OCI-LY1 (cell line): Measurements from ENCODE around the gene ZDBF2.

Experiments used
- H2AFZ ChIP-seq: fragments of 200-600 bp; sonication (generic), shearing (Covaris generic); 2 replicates; pipeline ENCODE4 v1.6.0; 2014; ENCODE audit warnings: antibody characterized with exemption, mild to moderate bottlenecking, low read length
- H3F3A ChIP-seq: fragments of 200-600 bp; sonication (generic), shearing (Covaris generic); 2 replicates; pipeline ENCODE4 v1.6.0; 2014; ENCODE audit warnings: mild to moderate bottlenecking, antibody characterized with exemption, low read length, moderate library complexity; ENCODE audit not compliant: insufficient read depth
- H3K27ac ChIP-seq: fragments of 200-600 bp; sonication (generic); 2 replicates; pipeline ENCODE4 v1.5.1; 2014; ENCODE audit warnings: low read length, mixed run types, mild to moderate bottlenecking, low read depth; ENCODE audit not compliant: poor library complexity, severe bottlenecking
- H3K27me3 ChIP-seq: fragments of 200-600 bp; sonication (generic); 2 replicates; pipeline ENCODE4 v1.6.0; 2014; ENCODE audit warnings: antibody characterized with exemption, mild to moderate bottlenecking, low read length, moderate library complexity; ENCODE audit not compliant: insufficient read depth
- H3K36me3 ChIP-seq: fragments of 200-600 bp; sonication (generic); 2 replicates; pipeline ENCODE4 v1.6.1; 2014; ENCODE audit warnings: mild to moderate bottlenecking, antibody characterized with exemption, low read length, moderate library complexity, mixed read lengths; ENCODE audit not compliant: insufficient read depth
- H3K4me1 ChIP-seq: fragments of 200-600 bp; sonication (generic); 2 replicates; pipeline ENCODE4 v1.5.1; 2014; ENCODE audit warnings: mild to moderate bottlenecking, low read length, moderate library complexity; ENCODE audit not compliant: insufficient read depth, severe bottlenecking
- H3K4me2 ChIP-seq: fragments of 200-600 bp; sonication (generic), shearing (Covaris generic); 2 replicates; pipeline ENCODE4 v1.6.1; 2014; ENCODE audit warnings: low read length
- H3K4me3 ChIP-seq: fragments of 200-600 bp; sonication (generic); 2 replicates; pipeline ENCODE4 v1.5.1; 2014; ENCODE audit warnings: low read length, low read depth, mild to moderate bottlenecking, mixed read lengths; ENCODE audit not compliant: poor library complexity, severe bottlenecking
- H3K79me2 ChIP-seq: fragments of 200-600 bp; shearing (Covaris generic); 2 replicates; pipeline ENCODE4 v1.6.1; 2016; ENCODE audit warnings: mixed run types, low read length, mixed read lengths; ENCODE audit not compliant: insufficient read depth
- H3K9ac ChIP-seq: fragments of 200-600 bp; sonication (generic), shearing (Covaris generic); 2 replicates; pipeline ENCODE4 v1.6.1; 2014; ENCODE audit warnings: mild to moderate bottlenecking, low read length, mixed read lengths
- H3K9me2 ChIP-seq: fragments of 200-600 bp; sonication (generic), shearing (Covaris generic); 2 replicates; pipeline ENCODE4 v1.6.1; 2014; ENCODE audit warnings: low read depth, mild to moderate bottlenecking, low read length, mixed read lengths
- H3K9me3 ChIP-seq: fragments of 200-600 bp; shearing (Covaris generic); 2 replicates; pipeline ENCODE4 v1.6.1; 2014; ENCODE audit warnings: low read length, mixed read lengths
- H4K20me1 ChIP-seq: fragments of 200-600 bp; sonication (generic), shearing (Covaris generic); 2 replicates; pipeline ENCODE4 v1.6.0; 2016; ENCODE audit warnings: mild to moderate bottlenecking, low read length; ENCODE audit not compliant: insufficient read depth
- EZH2 ChIP-seq: fragments of 200-600 bp; sonication (generic), shearing (Covaris generic); IDR thresholded peaks from 2 replicates; pipeline ENCODE4 v1.8.0; 2017; ENCODE audit warnings: borderline replicate concordance, mixed run types, mild to moderate bottlenecking, antibody characterized with exemption, low read length, moderate library complexity, mixed read lengths
- TF ChIP-seq, protein P1 (sequence below): fragments of 200-600 bp; sonication (generic), shearing (Covaris generic); IDR thresholded peaks from 2 replicates; pipeline ENCODE4 v1.5.1; 2017; ENCODE audit warnings: mild to moderate bottlenecking, antibody characterized with exemption, low read length, moderate library complexity, mixed read lengths

Gene ZDBF2

DNA sequence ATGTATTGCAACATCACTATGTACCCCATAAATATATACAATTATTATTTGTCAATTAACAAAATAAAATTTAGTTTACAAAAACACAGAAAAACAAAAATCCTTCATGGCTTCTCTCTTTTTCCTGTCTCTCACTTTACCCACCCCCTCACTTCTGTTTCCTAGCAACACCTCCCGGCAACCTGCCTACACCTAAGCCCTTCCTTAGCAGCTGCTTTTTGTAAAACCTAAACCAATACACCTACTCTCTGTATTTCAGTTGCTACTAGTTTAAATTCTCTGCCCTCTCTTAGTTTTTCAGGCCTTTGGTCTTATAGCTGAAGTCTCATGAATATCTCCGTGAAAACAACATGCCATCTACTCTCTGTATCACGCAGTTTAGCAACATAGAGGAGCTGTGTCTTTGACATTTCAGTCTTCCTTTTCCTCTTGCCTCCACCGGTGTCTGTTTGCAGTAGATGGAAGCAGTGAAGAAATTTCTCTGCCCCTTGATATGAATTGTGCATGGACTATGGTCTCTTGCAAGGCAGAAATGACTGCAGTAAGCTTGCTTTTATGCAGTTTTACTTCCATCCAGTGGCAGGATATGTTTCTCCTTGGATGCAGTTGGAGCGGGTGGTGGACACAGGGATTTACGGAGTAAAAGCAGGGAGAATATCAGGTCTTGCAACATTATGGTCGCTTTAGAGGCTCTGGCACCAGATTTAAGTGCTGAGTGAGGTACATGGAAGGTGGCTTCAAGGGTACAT is 42.0 kb upstream of the ZDBF2 start:
- H2AFZ ChIP-seq = no peak overlapping the region
- TF ChIP-seq, protein P1, sequence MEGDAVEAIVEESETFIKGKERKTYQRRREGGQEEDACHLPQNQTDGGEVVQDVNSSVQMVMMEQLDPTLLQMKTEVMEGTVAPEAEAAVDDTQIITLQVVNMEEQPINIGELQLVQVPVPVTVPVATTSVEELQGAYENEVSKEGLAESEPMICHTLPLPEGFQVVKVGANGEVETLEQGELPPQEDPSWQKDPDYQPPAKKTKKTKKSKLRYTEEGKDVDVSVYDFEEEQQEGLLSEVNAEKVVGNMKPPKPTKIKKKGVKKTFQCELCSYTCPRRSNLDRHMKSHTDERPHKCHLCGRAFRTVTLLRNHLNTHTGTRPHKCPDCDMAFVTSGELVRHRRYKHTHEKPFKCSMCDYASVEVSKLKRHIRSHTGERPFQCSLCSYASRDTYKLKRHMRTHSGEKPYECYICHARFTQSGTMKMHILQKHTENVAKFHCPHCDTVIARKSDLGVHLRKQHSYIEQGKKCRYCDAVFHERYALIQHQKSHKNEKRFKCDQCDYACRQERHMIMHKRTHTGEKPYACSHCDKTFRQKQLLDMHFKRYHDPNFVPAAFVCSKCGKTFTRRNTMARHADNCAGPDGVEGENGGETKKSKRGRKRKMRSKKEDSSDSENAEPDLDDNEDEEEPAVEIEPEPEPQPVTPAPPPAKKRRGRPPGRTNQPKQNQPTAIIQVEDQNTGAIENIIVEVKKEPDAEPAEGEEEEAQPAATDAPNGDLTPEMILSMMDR = no peak
- TF ChIP-seq EZH2 = no peak

GRCh38 chr2:206239157-206239556 is 35.3 kb upstream of the ZDBF2 start:
- Histone ChIP-seq H3K9me2 (no peaks in the 10 kb centered on the region), H3K27me3 (no peaks in the 10 kb centered on the region), H2AFZ (no peak overlapping the region), H3K9me3 (no peaks in the 10 kb centered on the region), H3K27ac (no peak overlapping the region), H3K79me2 (no peaks in the 10 kb centered on the region), H3K4me1 (no peaks in the 10 kb centered on the region), H3K36me3 (no peaks in the 10 kb centered on the region), H3F3A (no peaks in the 10 kb centered on the region), H4K20me1 (no peaks in the 10 kb centered on the region), H3K4me3 (no peak overlapping the region), H3K4me2 (no peak overlapping the region), H3K9ac (no peak overlapping the region)
- TF ChIP-seq, protein P1 = no peak
- TF ChIP-seq EZH2 = no peak

More for the DNA sequence above, 42.0 kb upstream of the ZDBF2 start:
- H3K27me3 ChIP-seq = no peaks in the 10 kb centered on the region
- no peak overlapping the region for H3K9ac ChIP-seq
- H3K9me2 ChIP-seq = no peaks in the 10 kb centered on the region
- H3K27ac ChIP-seq = no peak overlapping the region
- H3K79me2 ChIP-seq = no peaks in the 10 kb centered on the region
- no peak overlapping the region for H3K4me2 ChIP-seq
- no peak overlapping the region for H3K4me3 ChIP-seq
- no peaks in the 10 kb centered on the region for H4K20me1 ChIP-seq
- no peaks in the 10 kb centered on the region for H3K9me3 ChIP-seq
- no peaks in the 10 kb centered on the region for H3K4me1 ChIP-seq
- H3F3A ChIP-seq = no peaks in the 10 kb centered on the region
- H3K36me3 ChIP-seq = no peaks in the 10 kb centered on the region

DNA sequence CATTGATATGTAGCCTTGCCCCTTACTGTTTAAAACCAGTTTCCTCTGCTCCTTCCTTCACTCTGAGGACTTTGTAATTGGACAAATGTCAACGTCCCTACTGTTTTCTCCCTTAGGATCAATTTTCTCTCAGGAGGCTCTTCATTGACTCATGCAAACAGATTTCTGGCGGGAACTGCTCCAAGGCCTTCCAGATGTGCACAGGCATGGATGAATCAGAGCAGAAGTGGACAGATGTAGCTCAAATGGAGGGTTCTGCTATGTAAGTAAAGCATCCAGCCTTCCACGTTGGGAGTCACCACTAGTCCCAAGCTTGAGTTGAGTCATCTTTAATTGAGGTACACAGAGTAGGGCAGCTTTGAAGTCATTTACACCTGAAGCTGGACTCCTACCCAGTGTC is 34.1 kb upstream of the ZDBF2 start:
- Histone ChIP-seq H4K20me1 (no peaks in the 10 kb centered on the region), H3K27me3 (no peaks in the 10 kb centered on the region), H3F3A (no peaks in the 10 kb centered on the region), H3K36me3 (no peaks in the 10 kb centered on the region), H3K9me3 (no peaks in the 10 kb centered on the region), H2AFZ (no peak overlapping the region), H3K4me2 (no peak overlapping the region), H3K9me2 (no peaks in the 10 kb centered on the region), H3K79me2 (no peaks in the 10 kb centered on the region), H3K4me1 (peaks cover 5% of the 10 kb centered on the region), H3K27ac (no peak overlapping the region), H3K9ac (no peak overlapping the region), H3K4me3 (no peak overlapping the region)
- no peak for TF ChIP-seq EZH2
- TF ChIP-seq, protein P1 = no peak
